IPS-15b (cell line): Measurements from ENCODE around the gene MGAT4B.
"Not testable (repeated sequence)": the region's sequence is repeated elsewhere in the genome, so short reads cannot be mapped to it uniquely, and the experiment has no call there.

Experiments
- H3K27me3 ChIP-seq: one replicate; pipeline ENCODE4 v1.6.1; 2013; ENCODE audit warnings: low read length; ENCODE audit not compliant: control insufficient read depth, insufficient read depth
- H3K36me3 ChIP-seq: one replicate; pipeline ENCODE4 v1.6.1; 2013; ENCODE audit warnings: low read length; ENCODE audit not compliant: control insufficient read depth, insufficient read depth
- H3K4me1 ChIP-seq: one replicate; pipeline ENCODE4 v1.6.1; 2013; ENCODE audit warnings: mild to moderate bottlenecking, low read length; ENCODE audit not compliant: control insufficient read depth, insufficient read depth
- H3K4me3 ChIP-seq: one replicate; pipeline ENCODE4 v1.5.1; 2013; ENCODE audit warnings: low read depth, low read length
- H3K9ac ChIP-seq: one replicate; pipeline ENCODE4 v1.6.1; 2013; ENCODE audit warnings: low read depth, mild to moderate bottlenecking, low read length
- H3K9me3 ChIP-seq: one replicate; pipeline ENCODE4 v1.6.1; 2013; ENCODE audit warnings: mild to moderate bottlenecking, low read length; ENCODE audit not compliant: control insufficient read depth, insufficient read depth

The MGAT4B gene

DNA sequence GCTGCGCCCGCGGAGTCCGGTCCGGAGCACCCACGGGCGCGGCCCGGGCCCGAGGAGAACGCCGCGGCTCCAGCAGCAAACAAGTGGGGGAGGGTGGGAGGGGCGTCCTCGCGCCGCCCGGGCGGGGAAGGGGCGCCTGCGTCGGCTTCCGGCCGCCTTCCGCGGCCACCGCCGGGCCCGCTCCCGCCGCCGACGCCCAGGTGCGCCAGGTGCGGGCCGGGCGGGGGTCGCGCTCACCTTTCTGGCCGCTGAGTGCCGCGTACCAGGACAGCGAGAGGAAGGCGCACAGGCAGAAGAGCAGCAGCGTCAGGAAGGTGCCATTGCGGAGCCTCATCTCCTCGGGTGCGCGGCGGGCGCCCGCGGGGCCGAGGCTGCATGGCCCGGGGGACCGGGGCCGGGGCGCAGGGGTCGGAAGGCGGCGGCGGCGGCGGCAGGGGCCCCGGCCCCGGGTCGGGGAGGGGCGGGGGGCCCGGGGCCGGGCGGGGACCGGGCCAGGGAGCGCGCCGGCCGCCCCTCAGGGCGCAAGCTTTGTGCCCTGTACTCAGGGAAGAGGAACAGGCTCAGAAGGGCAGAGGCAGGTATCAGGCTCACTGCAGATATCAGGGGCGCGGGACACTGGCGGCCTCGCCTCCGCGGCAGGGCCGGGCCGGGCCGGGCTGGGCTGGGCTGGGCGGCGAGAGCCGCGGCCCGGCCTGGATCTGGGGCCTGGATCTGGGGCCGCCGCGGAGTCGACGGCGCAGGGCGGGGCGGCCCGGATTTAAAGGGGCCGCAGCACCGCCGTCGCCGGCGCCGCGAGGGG is at the start of gene MGAT4B:
MGAT4B (minus strand) TSS at position 617 of the 799 bp plus-strand sequence; CDS start at position 334, 283 bp downstream.
- peak within 1 kb of the TSS; percentile 64 for H3K4me3 ChIP-seq
- H3K27me3 ChIP-seq = no peaks in the 10 kb centered on the region
- H3K9ac ChIP-seq = peak within 1 kb of the TSS; percentile 70
- H3K36me3 ChIP-seq = no peaks in the 10 kb centered on the region
- no peaks in the 10 kb centered on the region for H3K9me3 ChIP-seq
- peaks cover 8% of the 10 kb centered on the region for H3K4me1 ChIP-seq

DNA sequence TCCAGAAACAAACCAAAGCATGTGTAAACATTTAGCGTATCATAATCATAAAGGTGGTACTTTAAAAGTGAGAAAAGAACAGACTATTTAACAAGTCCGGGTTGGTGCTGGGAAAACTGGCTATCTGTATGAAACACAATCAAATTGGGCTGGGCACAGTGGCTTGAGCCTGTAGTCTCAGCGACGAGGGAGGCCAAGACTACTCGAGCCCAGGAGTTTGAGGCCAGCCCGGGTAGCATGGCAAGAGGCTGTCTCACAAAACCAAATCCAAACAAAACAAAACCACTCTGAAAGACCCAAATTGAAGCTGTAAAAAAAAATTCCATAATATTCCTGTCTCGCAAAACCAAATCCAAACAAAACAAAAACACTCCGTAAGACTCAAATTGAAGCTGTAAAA is 47.7 kb upstream of the MGAT4B start:
- Histone ChIP-seq H3K9ac (no peak overlapping the region), H3K4me1 (no peaks in the 10 kb centered on the region), H3K27me3 (no peaks in the 10 kb centered on the region), H3K36me3 (peaks cover 27% of the 10 kb centered on the region), H3K4me3 (no peak overlapping the region), H3K9me3 (no peaks in the 10 kb centered on the region)

DNA sequence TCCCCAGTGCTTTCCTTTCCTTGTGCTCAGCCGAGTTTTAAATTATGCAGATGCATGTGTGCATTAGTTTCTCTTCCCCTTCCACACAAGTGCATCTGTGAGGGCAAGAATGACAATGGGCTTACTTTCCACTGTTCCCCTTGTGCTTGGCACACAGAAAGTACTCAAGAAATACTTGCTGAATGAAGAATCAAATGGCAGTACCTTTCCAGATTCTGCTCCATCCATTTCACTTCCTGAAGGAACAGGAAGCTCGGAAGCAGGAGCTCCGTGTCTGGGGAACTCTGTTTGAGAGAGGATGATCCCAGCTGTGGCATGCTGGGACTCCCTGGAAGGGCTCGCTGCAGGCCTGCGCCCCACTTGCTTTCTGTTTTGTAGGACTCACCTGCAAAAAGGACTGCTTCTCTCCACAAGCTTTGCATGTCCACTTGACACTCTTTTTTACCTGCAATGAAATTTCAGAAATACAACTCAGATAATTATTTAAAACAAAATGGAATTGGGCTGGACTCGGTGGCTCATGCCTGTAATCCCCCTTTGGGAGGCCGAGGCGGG is 46.4 kb upstream of the MGAT4B start:
- Histone ChIP-seq H3K4me3 (no peak overlapping the region), H3K36me3 (peaks cover 38% of the 10 kb centered on the region), H3K9me3 (no peaks in the 10 kb centered on the region), H3K4me1 (no peaks in the 10 kb centered on the region), H3K27me3 (no peaks in the 10 kb centered on the region), H3K9ac (no peak overlapping the region)

DNA sequence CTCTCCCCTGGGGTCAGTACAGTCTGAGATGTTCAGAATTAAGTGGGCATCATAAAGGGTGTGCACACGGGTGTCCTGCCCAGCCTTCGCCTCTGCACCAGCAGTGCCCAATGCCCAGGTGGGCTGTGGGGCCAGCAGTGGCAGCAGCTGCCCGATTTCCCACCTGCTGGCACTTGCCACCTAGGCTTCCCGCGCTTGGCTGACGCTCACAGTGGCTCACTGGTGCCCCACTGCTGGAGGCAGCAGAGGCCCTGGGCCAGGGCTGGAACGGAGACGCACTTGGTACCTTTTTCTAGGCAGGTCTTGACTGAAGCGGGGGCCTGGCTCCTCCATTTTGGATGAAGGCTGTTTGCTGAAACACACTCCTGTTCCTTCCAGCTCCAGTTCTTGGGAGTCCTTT is 35.0 kb upstream of the MGAT4B start:
- Histone ChIP-seq H3K9ac (no peak overlapping the region), H3K9me3 (no peaks in the 10 kb centered on the region), H3K4me3 (no peak overlapping the region), H3K27me3 (no peaks in the 10 kb centered on the region), H3K4me1 (no peaks in the 10 kb centered on the region), H3K36me3 (peaks cover 38% of the 10 kb centered on the region)

DNA sequence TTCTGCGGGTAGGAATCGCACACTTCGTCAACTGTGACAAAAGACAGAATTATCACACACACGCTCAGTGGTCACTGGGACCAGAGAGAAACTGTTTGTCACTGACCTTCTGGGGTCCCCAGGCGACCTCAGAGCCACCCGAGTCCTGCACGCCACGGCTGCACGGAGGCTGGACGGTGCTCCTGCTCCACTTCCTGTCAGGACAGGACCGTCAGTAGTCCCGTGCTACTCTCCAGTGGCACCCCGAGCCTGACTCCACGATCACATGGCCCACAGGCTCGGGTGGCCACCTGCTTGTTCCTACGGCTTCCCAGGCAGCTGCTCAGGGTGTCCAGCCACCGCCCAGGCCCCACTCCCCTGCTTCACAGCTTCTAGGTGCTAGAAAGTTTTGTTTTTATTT is 34.1 kb upstream of the MGAT4B start:
- Histone ChIP-seq H3K36me3 (peaks cover 43% of the 10 kb centered on the region), H3K4me3 (no peak overlapping the region)

DNA sequence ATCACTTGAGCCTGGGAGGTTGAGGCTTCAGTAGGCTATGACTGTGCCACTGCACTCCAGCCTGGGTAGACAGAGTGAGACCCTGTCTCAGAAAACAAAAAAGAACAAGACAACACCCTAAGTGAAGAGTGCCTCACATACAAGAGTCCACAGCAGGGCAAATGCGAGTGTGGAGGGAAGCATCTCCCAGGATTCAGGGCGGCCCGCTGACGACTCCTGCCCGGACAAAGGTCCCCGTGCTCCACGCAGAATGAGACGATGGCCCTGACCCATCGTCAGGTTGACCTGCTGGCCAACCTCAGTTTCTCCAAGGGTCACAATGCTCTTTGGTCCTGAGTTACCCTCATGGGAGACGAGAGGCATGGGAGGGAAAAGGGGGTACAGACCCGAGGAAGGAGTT is 33.7 kb upstream of the MGAT4B start:
- H3K36me3 ChIP-seq = peaks cover 43% of the 10 kb centered on the region
- no peaks in the 10 kb centered on the region for H3K9me3 ChIP-seq
- H3K4me1 ChIP-seq = no peaks in the 10 kb centered on the region
- H3K4me3 ChIP-seq = no peak overlapping the region
- no peak overlapping the region for H3K9ac ChIP-seq
- no peaks in the 10 kb centered on the region for H3K27me3 ChIP-seq

More for the DNA sequence above, 34.1 kb upstream of the MGAT4B start:
- no peaks in the 10 kb centered on the region for H3K4me1 ChIP-seq
- H3K27me3 ChIP-seq = no peaks in the 10 kb centered on the region
- no peaks in the 10 kb centered on the region for H3K9me3 ChIP-seq
- no peak overlapping the region for H3K9ac ChIP-seq

DNA sequence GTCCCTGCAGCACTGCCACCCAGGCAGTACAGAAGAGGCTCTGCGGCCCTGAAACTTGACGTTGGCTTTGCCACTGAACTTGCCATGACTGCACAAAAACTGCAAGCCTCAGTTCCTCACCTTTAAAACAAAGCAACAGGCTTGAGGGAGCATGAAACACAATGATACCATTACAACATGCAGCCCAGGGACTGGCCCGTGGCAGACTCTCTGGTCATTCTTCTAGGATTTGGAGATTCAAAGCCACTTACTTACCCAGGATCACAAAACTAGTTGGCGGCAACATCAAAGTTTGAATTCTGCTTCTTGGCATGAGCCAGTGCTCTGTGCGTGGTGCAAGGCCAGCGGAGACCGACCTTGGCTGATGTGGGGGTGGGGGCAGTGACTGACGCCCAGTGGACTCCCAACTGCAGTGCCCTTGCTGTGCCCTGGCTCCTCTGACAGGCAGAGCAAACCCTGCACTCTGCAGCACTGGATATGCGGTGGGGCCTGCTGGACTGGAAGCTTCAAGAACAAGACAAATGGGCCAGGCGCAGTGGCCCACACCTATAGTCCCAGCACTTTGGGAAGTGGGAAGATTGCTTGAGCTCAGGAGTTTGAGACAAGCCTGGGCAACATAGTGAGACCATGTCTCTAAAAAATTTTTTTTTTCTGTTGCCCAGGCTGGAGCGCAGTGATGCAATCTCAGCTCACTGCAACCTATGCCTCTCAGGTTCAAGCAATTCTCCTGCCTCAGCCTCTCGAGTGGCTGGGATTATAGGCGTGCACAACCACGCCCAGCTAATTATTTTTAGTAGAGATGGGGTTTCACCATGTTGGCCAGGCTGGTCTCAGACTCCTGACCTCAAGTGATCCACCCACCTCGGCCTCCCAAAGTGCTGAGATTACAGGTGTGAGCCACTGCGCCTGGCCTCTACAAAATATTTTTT is 32.9 kb upstream of the MGAT4B start:
- Histone ChIP-seq H3K9me3 (no peaks in the 10 kb centered on the region), H3K36me3 (peaks cover 42% of the 10 kb centered on the region), H3K4me3 (no peak overlapping the region), H3K9ac (no peak overlapping the region), H3K27me3 (no peaks in the 10 kb centered on the region), H3K4me1 (no peaks in the 10 kb centered on the region)

DNA sequence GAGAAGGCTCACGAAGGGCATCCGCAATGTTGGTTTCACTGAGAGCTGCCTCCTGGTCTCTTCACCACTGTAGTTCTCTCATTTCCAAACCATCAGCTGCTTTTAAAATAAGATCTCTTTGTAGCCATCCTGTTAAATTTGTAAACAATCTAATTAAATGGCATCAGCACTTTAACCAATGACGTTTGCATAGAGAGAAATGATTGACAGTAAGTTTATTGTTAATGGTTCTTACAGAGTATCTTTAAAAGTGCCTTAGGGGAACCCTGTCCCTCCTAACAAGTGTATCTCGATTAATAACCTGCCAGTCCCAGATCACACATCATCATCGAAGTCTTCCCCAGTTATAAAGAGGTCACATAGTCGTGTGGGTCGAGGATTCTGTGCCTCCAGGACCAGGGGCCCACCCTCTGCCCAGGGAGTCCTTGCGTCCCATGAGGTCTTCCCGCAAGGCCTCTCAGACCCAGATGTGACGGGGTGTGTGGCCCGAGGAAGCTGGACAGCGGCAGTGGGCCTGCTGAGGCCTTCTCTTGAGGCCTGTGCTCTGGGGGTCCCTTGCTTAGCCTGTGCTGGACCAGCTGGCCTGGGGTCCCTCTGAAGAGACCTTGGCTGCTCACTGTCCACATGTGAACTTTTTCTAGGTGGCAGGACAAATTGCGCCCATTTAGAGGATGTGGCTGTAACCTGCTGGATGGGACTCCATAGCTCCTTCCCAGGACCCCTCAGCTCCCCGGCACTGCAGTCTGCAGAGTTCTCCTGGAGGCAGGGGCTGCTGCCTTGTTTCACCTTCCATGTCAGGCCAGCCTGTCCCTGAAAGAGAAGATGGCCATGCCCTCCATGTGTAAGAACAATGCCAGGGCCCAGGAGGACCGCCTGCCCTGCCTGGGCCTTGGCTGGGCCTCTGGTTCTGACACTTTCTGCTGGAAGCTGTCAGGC is 30.7 kb upstream of the MGAT4B start:
- H3K4me1 ChIP-seq = no peaks in the 10 kb centered on the region
- H3K9ac ChIP-seq = no peak overlapping the region
- H3K9me3 ChIP-seq = no peaks in the 10 kb centered on the region
- H3K36me3 ChIP-seq = peaks cover 55% of the 10 kb centered on the region
- H3K27me3 ChIP-seq = no peaks in the 10 kb centered on the region
- no peak overlapping the region for H3K4me3 ChIP-seq

DNA sequence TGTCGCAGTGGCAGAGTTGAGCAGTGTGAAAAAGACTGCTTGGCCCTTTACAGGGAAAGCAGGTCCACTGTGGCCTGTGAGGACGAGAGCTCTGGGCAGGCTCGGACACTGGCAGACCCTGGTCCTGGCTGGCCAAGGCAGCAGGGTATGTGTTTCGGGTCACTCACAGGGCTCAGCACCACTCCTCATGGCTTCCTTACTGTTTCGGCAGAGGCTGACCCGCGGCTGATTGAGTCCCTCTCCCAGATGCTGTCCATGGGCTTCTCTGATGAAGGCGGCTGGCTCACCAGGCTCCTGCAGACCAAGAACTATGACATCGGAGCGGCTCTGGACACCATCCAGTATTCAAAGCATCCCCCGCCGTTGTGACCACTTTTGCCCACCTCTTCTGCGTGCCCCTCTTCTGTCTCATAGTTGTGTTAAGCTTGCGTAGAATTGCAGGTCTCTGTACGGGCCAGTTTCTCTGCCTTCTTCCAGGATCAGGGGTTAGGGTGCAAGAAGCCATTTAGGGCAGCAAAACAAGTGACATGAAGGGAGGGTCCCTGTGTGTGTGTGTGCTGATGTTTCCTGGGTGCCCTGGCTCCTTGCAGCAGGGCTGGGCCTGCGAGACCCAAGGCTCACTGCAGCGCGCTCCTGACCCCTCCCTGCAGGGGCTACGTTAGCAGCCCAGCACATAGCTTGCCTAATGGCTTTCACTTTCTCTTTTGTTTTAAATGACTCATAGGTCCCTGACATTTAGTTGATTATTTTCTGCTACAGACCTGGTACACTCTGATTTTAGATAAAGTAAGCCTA is 29.8 kb upstream of the MGAT4B start:
- H3K4me3 ChIP-seq = no peak overlapping the region
- no peak overlapping the region for H3K9ac ChIP-seq
- peaks cover 60% of the 10 kb centered on the region for H3K36me3 ChIP-seq
- H3K9me3 ChIP-seq = no peaks in the 10 kb centered on the region
- H3K27me3 ChIP-seq = no peaks in the 10 kb centered on the region
- H3K4me1 ChIP-seq = no peaks in the 10 kb centered on the region

DNA sequence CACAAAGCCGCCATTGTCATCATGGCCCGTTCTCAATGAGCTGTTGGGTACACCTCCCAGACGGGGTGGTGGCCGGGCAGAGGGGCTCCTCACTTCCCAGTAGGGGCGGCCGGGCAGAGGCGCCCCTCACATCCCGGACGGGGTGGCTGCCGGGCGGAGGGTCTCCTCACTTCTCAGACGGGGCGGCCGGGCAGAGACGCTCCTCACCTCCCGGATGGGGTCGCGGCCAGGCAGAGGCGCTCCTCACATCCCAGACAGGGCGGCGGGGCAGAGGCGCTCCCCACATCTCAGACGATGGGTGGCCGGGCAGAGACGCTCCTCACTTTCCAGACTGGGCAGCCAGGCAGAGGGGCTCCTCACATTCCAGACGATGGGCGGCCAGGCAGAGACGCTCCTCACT is 28.2 kb upstream of the MGAT4B start:
- peaks cover 57% of the 10 kb centered on the region for H3K36me3 ChIP-seq
- H3K4me3 ChIP-seq, H3K9ac ChIP-seq, H3K27me3 ChIP-seq, H3K4me1 ChIP-seq, H3K9me3 ChIP-seq: not testable (repeated sequence)
